ENCODE results near the gene SCAMP4. TPM values are rescaled to one million over a fixed set of nuclear protein-coding genes. Genes with fewer than 3 reads are reported as not detected.

SCAMP4 gene
- total RNA-seq, 1 experiment from 2014 or later, result 69.0 TPM

DNA sequence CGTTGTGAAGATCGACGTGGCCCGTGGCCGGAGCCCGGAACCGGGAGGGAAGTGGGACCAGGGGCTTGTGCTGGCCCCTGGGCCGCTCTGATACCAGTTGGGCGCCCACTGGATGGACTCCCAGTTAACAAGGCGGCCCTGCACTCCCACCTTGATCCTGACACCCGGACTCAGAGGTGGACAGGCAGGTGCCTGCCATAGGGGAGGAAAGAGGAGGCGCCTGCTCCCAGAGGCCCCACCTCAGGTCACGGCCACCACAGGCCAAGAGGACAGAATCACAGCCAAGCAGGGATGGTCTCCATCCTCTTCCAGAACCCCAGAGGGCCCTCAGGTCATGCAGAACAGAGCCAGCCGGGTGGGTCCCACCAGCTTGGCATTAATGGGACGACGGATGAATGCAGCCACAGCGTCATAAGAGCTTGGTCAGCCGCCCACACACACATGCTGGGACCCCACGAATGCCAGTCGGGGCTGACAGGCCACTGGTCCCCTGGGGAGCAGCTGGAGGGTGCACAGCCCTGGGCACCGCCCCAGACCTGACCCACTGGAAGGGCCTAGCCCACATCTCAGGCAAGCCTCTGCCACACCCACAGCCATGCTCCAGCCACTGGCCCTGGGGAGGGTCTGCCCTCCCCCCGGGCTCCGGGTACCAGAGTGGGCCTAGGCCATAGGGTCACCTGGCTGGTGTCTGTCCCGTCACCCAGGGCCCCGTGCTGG lies 32.2 kb upstream of the SCAMP4 start:
- Histone ChIP-seq H3K9me3 (ENCODE audit: control insufficient read depth, low read depth, low read length) (no peaks in the 10 kb centered on the region), H3K9ac (ENCODE audit: extremely low read depth, insufficient read length, low read length) (no peak overlapping the region), H3K4me1 (ENCODE audit: insufficient read depth, low read length) (no peaks in the 10 kb centered on the region; the same call in 1 of the 2 replicates), H4K91ac (ENCODE audit: insufficient read length, low read depth, low read length) (no peak overlapping the region), H3K23ac (ENCODE audit: insufficient read length, low read depth, low read length) (no peak overlapping the region), H3K79me1 (ENCODE audit: insufficient read depth, low read depth, low read length, poor library complexity, severe bottlenecking) (peaks cover 10% of the 10 kb centered on the region), H2AK5ac (ENCODE audit: insufficient read length, low read length) (no peak overlapping the region), H4K5ac (ENCODE audit: insufficient read length, low read depth, low read length) (no peak overlapping the region), H2AFZ (ENCODE audit: low read length) (no peak overlapping the region), H3K79me2 (ENCODE audit: insufficient read depth, low read length) (peaks cover 9% of the 10 kb centered on the region; the same call in 1 of the 2 replicates), H3K4ac (ENCODE audit: low read depth, low read length) (no peak overlapping the region), H2BK120ac (ENCODE audit: low read depth, low read length, poor library complexity, severe bottlenecking) (no peak overlapping the region), H3K23me2 (ENCODE audit: insufficient read length, low read depth, low read length, poor library complexity, severe bottlenecking) (peaks cover 21% of the 10 kb centered on the region), H3K4me2 (ENCODE audit: insufficient read depth, insufficient read length, low read length) (no peak overlapping the region), H4K8ac (replicated peaks; ENCODE audit: insufficient read length, low read depth, low read length) (no peak overlapping the region), H3T11ph (ENCODE audit: low read length) (no peak overlapping the region), H4K20me1 (ENCODE audit: control insufficient read depth, insufficient read depth, insufficient read length) (no peaks in the 10 kb centered on the region), H3K14ac (ENCODE audit: insufficient read depth, low read length) (no peak overlapping the region), H2BK5ac (ENCODE audit: insufficient read length, low read length) (no peak overlapping the region), H3K56ac (ENCODE audit: insufficient read length, low read depth, low read length) (no peak overlapping the region), H3K18ac (ENCODE audit: insufficient read length, low read depth, low read length) (no peak overlapping the region), H2BK20ac (ENCODE audit: low read depth, low read length, poor library complexity, severe bottlenecking) (no peak overlapping the region), H3K27ac (ENCODE audit: insufficient read length, low read depth, low read length) (no peak overlapping the region), H2BK12ac (ENCODE audit: insufficient read length, low read depth, low read length) (no peak overlapping the region), H3K27me3 (ENCODE audit: insufficient read depth, low read length) (no peaks in the 10 kb centered on the region), H2BK15ac (ENCODE audit: low read depth, low read length) (no peak overlapping the region)
- no peaks in the 10 kb centered on the region for H3K27me3 Mint-ChIP-seq (ENCODE audit: low read depth)
- DNase-seq, result no peak
- TF ChIP-seq CTCF (conservative IDR thresholded peaks at IDR 0.05), result no peak
- H3K36me3 Mint-ChIP-seq (ENCODE audit: insufficient read depth in 1 of 3, low read depth in 3 of 3), result peaks cover 0 to 12% (median 2%) of the 10 kb centered on the region in 3 experiments; a peak in 3 of 7 replicates
- no peak overlapping the region for H3K4me3 Mint-ChIP-seq
- H3K9me3 Mint-ChIP-seq, result no peaks in the 10 kb centered on the region
- H3K27ac Mint-ChIP-seq, result peak overlapping the region in 1 of 3 experiments; percentile 44; a peak in 1 of 7 replicates
- peaks cover 14 to 15% of the 10 kb centered on the region in 2 experiments for H3K4me1 Mint-ChIP-seq
- no CpG with 5 or more reads among the region's 25 CpGs for WGBS (ENCODE audit: extremely low coverage, insufficient read length, low lambda C conversion rate)

Measured in H9 (cell line).